Activated naive CD4-positive, alpha-beta T cell treated with anti-CD3 and anti-CD28 coated beads, Interleukin-2, amount 50 U/mL, for 16 hours (primary cell): ENCODE measurements around the gene LMO7.
"Not testable (repeated sequence)": the region's sequence is repeated elsewhere in the genome, so short reads cannot be mapped to it uniquely, and the experiment has no call there.

Source experiments
- DNase-seq: peaks from one replicate; pipeline ENCODE4 v3.0.0-alpha.2; 2020

Gene LMO7

GRCh38 chr13:75648446-75648845, 12.3 kb downstream of the LMO7 start:
- DNase-seq, result no peak

DNA sequence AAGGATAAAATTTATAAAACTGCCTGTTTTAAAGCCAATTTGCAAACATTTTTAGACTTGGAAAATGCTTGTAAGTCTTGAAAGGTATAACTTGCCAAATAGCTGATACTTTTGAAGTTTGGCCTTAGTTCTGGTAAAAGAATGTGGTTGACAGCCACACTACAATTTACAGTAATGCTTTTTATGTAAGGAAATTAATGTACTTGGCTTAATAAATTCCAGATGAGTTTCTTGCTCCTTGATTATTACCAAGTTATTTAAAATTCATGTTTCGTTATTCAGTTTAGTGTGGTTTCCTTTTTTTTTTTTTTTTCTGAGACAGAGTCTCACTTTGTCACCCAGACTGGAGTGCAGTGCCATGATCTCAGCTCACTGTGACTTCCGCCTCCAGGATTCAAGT, 14.9 kb downstream of the LMO7 start:
- no peak for DNase-seq

DNA sequence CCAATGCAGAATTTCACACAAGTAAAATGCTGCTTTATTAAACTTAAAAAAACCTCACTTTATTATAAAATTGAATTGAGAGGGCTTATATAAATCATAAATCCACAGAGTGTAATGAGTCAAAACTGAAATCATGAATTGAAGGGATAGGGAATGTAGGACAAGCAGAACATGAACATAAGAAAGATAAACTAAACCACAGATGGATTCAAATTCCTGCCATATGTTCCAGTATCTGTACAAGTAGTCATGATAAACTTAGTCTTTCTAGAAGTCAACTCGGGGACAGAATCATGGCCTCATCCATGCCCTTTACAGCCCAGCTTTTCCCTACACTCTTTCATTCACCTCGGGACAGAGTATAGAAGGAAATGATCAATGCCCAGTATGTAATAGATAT, 16.6 kb downstream of the LMO7 start:
- DNase-seq, result no peak

- no peak for DNase-seq
Observed at GRCh38 chr13:75656425-75656989, 20.4 kb downstream of the LMO7 start.

DNA sequence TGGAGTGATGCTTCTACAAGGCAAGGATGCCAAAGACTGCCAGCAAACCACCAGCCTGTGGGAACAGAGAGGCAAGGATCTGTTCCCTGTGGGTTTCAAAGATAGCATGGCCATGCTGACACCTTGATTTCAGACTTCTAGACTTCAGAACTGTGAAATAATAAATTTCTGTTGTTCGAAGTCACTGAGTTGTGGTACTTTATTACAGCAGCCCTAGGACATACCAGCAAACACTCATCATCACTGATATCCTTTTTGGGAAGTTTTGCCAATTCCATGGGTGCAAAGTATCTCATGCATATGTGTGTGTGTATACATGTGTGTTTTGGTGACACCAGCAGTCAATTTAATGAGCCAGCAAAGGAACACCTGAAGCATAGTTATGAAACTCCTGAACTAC, 21.0 kb downstream of the LMO7 start:
- no peak for DNase-seq

GRCh38 chr13:75660694-75661093, 24.6 kb downstream of the LMO7 start:
- DNase-seq, result no peak

DNA sequence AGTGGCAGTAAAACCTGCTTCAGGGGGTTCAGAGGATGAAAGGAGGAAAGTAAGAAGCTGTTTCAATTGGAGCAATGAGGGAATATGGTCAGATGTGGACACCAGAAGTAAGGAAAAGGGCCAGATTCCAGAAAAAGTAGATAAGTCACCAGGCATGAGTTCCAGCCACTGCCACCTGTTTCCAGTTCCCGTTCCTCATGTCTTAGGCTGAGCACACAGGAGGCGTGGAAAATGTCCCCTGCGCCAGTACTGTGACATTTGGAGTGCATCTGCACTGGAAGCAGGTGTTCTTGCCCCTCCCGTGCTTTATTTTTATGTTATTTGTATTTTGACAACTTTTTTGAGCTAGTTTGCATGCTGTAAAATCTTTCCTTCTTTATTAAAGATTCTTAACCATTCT, 25.3 kb downstream of the LMO7 start:
- DNase-seq, result no peak

DNA sequence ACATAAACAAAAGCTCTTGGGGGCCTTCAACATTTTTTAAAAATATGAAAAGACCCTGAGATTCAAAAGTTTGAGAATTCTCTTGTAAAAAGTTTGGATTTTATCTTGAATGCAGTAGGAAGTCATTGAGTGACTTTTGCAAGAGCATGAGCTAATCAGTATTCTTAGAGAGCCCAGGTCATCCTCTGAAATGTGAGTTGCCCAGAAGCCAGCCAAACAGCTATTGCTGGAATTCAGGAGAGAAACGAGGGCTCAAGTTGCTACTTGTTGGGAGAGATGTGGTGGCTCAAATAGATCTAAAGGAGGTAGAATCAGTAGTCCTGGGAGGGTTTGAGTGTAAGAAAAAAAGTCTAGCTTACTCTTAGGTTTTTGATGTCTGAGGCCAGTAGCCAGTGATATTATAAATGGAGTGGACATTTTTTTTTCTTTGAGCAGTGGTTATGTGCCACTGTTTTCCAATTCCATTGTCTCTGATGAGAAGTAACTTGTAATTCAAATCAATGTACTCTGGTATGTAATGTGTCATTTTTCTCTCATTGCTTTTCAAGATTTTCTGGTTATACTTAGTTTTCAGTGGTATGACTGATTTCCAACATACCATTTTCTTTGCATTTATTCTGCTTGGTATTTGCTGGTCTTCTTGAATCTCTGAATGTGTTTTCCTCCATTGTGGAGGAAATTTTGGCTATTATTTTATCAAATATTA, 30.7 kb downstream of the LMO7 start:
- DNase-seq, result no peak

- DNase-seq, result no peak
Observed at GRCh38 chr13:75669706-75670105, 33.6 kb downstream of the LMO7 start.

DNA sequence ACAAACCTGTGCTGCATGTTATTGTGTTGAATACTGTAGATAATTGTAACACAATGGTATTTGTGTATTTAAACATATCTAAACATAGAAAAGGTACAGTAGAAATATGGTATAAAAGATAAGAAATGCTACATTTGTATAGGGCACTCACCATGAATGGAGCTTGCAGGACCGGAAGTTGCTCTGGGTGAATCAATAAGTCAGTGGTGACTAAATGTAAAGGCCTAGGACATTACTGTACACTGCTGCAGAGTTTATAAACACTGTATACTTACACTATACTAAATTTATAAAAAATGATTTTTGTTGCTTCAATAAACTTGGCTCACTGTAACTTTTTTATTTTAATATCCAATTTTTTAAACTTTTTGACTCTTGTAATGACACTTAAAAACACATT, 34.4 kb downstream of the LMO7 start:
- DNase-seq, result no peak

GRCh38 chr13:75675421-75675820, 39.3 kb downstream of the LMO7 start:
- no peak for DNase-seq

DNA sequence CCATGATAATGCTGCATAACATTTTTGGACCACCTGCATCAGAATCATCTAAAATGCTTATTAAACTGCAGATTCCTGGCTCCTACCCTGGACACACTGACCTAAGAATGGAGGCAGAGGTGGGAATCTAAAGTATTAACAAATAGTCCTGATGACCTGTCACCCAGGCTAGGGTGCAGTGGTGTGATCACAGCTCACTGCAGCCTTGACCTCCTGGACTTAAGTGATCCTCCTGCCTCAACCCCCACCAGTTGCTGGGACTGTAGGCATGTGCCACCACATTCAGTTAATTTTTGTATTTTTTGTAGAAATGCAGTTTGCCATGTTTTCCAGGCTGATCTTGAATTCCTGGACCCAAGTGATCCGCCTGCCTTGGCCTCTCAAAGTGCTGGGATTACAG, 43.3 kb downstream of the LMO7 start:
- DNase-seq, result no peak

DNA sequence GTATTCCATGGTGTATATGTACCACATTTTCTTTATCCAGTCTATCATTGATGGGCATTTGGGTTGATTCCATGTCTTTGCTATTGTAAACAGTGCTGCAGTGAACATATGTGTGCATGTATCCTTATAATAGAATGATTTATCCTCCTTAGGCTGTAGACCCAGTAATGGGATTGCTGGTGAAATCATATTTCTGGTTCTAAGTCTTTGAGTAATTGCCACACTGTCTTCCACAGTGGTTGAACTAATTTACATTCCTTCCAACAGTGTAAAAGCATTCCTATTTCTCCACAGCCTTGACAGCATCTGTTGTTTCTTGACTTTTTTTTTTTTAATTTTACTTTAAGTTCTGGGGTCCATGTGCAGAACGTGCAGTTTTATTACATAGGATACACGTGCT, 44.1 kb downstream of the LMO7 start:
- DNase-seq, result not testable (repeated sequence)

- DNase-seq, result no peak
Observed at GRCh38 chr13:75682326-75682725, 46.2 kb downstream of the LMO7 start.

- no peak for DNase-seq
Observed at GRCh38 chr13:75685239-75685697, 49.1 kb downstream of the LMO7 start.

- DNase-seq, result no peak
Observed at GRCh38 chr13:75687150-75687763, 51.1 kb downstream of the LMO7 start.

DNA sequence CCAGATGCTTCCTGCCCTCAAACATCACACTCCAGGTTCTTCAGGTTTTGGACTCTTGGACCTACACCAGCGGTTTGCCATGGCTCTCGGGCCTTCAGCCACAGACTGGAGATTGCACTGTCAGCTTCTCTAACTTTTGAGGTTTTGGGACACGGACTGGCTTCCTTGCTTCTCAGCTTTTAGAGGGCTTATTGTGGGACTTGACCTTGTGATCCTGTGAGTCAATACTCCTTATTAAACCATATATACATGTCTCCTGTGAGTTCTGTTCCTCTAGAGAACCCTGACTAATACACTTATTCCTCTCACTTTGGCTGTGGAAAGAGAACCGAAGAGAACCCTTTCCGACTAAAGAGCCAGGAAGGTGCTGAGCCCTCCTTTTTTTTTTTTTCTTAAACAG, 53.6 kb downstream of the LMO7 start:
- DNase-seq, result no peak

DNA sequence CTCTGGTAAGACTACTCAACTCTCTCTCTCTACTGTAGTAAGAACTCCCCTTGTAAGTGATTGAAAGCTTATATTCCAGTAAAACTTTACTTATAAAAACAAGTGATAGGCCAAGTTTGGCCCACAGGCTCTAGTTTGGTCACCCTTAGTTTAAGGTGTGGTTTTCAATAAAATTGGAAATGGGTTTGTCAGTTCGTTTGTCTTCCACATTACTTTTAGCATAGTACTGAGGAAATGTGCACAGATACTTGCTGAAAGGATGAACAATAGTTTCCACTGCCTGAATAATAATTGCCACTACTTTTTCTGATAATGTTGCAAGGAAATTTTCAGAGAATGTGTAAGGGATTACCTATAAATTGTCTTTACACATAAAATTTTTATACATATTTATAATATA, 54.5 kb downstream of the LMO7 start:
- DNase-seq, result no peak

DNA sequence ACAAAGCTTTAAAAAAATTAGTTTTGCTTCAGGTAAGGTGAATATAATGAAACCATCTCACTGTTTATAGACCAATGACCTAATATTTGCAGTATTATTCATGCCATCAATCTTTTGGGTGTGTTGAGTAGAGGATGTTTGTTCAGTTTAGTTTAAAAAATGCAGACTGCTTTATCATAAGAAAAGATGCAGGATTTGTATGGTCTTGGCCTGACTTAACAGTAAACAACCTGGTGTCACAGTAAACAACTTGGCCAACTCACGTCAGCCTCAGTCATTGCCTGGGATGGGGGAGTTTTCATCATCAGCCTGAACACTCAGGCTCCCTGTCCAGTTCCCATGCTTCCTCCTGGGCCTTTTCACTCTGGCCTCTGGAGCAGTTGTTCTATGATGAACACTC, 55.1 kb downstream of the LMO7 start:
- no peak for DNase-seq

GRCh38 chr13:75693227-75693626, 57.1 kb downstream of the LMO7 start:
- no peak for DNase-seq

- DNase-seq, result no peak
Observed at GRCh38 chr13:75694722-75695121, 58.6 kb downstream of the LMO7 start.

- peak; percentile 65 for DNase-seq
Observed at GRCh38 chr13:75695908-75696307, 59.8 kb downstream of the LMO7 start.

GRCh38 chr13:75699062-75699461, 62.9 kb downstream of the LMO7 start:
- DNase-seq, result no peak

DNA sequence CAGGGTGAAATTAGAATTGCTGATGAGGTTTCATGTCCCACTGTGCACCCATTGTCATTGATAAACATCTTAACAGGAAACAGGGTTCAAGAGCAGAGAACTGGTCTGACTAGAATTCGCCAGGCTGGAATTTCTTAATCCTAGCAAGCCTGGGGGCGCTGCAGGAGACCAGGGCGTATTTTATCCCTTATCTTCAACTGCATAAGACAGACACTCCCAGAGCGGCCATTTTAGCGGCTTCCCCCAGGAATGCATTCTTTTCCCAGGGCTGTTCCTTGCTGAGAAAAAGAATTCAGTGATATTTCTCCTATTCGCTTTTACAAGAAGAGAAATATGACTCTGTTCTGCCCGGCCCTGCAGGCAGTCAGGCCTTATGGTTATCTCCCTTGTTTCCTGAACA, 63.6 kb downstream of the LMO7 start:
- DNase-seq, result not testable (repeated sequence)

GRCh38 chr13:75700552-75700951, 64.4 kb downstream of the LMO7 start:
- DNase-seq, result no peak
